Adrenal gland (tissue), 12 donors: ENCODE results near the gene TPD52L1. TPM values are rescaled to one million over a fixed set of nuclear protein-coding genes. Genes with fewer than 3 reads are reported as not detected.

Source experiments
- DNase-seq, 7 donors: peaks; one replicate each; pipeline ENCODE4 v3.0.0-alpha.2; 2019 to 2020
- H3K27ac ChIP-seq, 5 donors: fragments of 200-600 bp; sonication (generic) in 4 of 5; 1 replicate in 3 of 5; 2 replicates in 2 of 5; pipeline versions ENCODE4 v1.5.1 to v1.8.0; 2016 to 2020; ENCODE audit warnings: mild to moderate bottlenecking in 1 of 5
- H3K27me3 ChIP-seq: fragments of 200-600 bp; 2 replicates; pipeline ENCODE4 v1.8.0; 2021
- H3K36me3 ChIP-seq, 2 donors: fragments of 200-600 bp; replicated peaks in 1 of 2; 1 replicate in 1 of 2; 2 replicates in 1 of 2; pipeline versions ENCODE4 v1.5.1 to v1.8.0; 2018 to 2022
- H3K4me1 ChIP-seq, 2 donors: fragments of 200-600 bp; replicated peaks in 1 of 2; 1 replicate in 1 of 2; 2 replicates in 1 of 2; pipeline versions ENCODE4 v1.5.1 to v1.8.0; 2018 to 2021
- H3K4me3 ChIP-seq, 4 donors: fragments of 200-600 bp; sonication (generic) in 3 of 4; one replicate each; pipeline ENCODE4 v1.5.1; 2016 to 2018
- H3K9me3 ChIP-seq, 3 donors: fragments of 200-600 bp; sonication (generic) in 1 of 3; replicated peaks in 1 of 3; 1 replicate in 2 of 3; 2 replicates in 1 of 3; pipeline versions ENCODE4 v1.5.1 to v1.8.0; 2016 to 2021
- POLR2A ChIP-seq, 2 donors: fragments of 450-650 bp; IDR thresholded peaks; one replicate each; pipeline ENCODE4 v1.6.1; 2017; ENCODE audit warnings: antibody characterized with exemption in 2 of 2, mild to moderate bottlenecking in 2 of 2, moderate library complexity in 1 of 2
- WGBS, 4 donors: extraction: QIAGEN DNeasy Blood & Tissue Kit in 2 of 4; methylation state at CpG; one replicate each; pipeline versions ENCODE4 v1.1.5 to v1.1.7; 2013 to 2017; 5-methylcytosine and 5-hydroxymethylcytosine counted together
- intact Hi-C, 2 donors: fragments of 100-400 bp; cut with DNase I; formaldehyde crosslinking; loops; one replicate each; pipeline versions ENCODE4 v1.14.1 to v1.15.0; 2022 to 2023
- polyA plus RNA-seq, 3 donors: library from polyadenylated mRNA; stranded (reverse); fragments of 200-250 nt in 2 of 3; fragments of 350-450 nt in 1 of 3; fragmentation: Illumina TruSeq in 1 of 3; extraction: RNeasy Lipid Tissue Mini Kit (QIAGEN cat#74804) in 1 of 3; gene quantifications; one replicate each; pipeline ENCODE4 v1.2.3, GENCODE V29; 2013 to 2014
- total RNA-seq, 9 donors: library from RNA; depleted of rRNA in 4 of 9; stranded (reverse); fragments of >200 nt in 4 of 9; fragments of 120-200 nt in 1 of 9; fragmentation: NEBNext Ultra II Directional in 1 of 9; extraction: Animal tissue kit (Norgen Biotek cat#: 25700) in 1 of 9; gene quantifications; one replicate each; pipeline versions ENCODE4 v1.1.0 to v1.2.4, GENCODE V29; 2013 to 2023
- TF ChIP-seq, protein P1 (sequence below), 6 experiments: fragments of 450-650 bp in 4 of 6; fragments of 200-600 bp in 2 of 6; sonication (generic) in 1 of 6; IDR thresholded peaks; 1 replicate in 5 of 6; 2 replicates in 1 of 6; pipeline versions ENCODE4 v1.5.1 to v1.8.0; 2016 to 2021; ENCODE audit warnings: antibody characterized with exemption in 6 of 6, mild to moderate bottlenecking in 2 of 6, moderate library complexity in 1 of 6
- donor health status: healthy with polysubstance abuse.
- donor health status: Bipolar disorder and iron deficiency.
- donor health status: DM: yes; HTN: yes; CAD: no.
- donor health status: DM: no; HTN: no; CAD: no.
- donor health status: DM: no; HTN: no; CAD: no.
- donor health status: DM: yes; HTN: yes; CAD: no.

Gene TPD52L1
- total and polyA plus RNA-seq, 12 donors: 37.0 to 2,041 (median 435) TPM

DNA sequence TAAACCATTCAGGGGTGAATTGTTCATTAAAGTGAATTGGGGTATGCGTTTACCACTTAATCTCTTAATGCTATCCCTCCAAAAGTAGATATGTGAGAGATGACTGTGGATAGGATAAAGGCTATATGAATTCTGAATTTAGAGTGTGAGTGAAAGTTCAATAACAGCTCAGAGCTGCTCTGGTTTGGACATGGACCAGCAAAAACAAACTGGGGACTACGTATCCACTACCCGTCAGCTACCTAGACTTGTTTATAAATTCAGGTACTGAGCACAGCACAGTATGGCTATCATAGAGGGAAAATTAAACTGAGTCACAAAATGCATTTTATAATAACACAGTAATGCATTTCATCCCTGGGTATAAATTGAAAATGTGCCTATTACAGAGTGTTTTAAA is 103.8 kb downstream of the TPD52L1 start:
- TF ChIP-seq, protein P1, sequence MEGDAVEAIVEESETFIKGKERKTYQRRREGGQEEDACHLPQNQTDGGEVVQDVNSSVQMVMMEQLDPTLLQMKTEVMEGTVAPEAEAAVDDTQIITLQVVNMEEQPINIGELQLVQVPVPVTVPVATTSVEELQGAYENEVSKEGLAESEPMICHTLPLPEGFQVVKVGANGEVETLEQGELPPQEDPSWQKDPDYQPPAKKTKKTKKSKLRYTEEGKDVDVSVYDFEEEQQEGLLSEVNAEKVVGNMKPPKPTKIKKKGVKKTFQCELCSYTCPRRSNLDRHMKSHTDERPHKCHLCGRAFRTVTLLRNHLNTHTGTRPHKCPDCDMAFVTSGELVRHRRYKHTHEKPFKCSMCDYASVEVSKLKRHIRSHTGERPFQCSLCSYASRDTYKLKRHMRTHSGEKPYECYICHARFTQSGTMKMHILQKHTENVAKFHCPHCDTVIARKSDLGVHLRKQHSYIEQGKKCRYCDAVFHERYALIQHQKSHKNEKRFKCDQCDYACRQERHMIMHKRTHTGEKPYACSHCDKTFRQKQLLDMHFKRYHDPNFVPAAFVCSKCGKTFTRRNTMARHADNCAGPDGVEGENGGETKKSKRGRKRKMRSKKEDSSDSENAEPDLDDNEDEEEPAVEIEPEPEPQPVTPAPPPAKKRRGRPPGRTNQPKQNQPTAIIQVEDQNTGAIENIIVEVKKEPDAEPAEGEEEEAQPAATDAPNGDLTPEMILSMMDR (IDR thresholded peaks at IDR 0.05): no peak
- TF ChIP-seq POLR2A (IDR thresholded peaks at IDR 0.05): no peak
- WGBS, 4 donors: 91 to 98% (median 94%) methylated on average over 3 of the region's 3 CpGs
- Histone ChIP-seq H3K36me3 (no peaks in the 10 kb centered on the region), H3K4me1 (peaks cover 0 to 8% of the 10 kb centered on the region in 2 donors), H3K4me3 (no peak overlapping the region), H3K9me3 (no peaks in the 10 kb centered on the region), H3K27me3 (no peaks in the 10 kb centered on the region), H3K27ac (no peak overlapping the region)
- no peak for DNase-seq
- intact Hi-C loops: no loop called here

DNA sequence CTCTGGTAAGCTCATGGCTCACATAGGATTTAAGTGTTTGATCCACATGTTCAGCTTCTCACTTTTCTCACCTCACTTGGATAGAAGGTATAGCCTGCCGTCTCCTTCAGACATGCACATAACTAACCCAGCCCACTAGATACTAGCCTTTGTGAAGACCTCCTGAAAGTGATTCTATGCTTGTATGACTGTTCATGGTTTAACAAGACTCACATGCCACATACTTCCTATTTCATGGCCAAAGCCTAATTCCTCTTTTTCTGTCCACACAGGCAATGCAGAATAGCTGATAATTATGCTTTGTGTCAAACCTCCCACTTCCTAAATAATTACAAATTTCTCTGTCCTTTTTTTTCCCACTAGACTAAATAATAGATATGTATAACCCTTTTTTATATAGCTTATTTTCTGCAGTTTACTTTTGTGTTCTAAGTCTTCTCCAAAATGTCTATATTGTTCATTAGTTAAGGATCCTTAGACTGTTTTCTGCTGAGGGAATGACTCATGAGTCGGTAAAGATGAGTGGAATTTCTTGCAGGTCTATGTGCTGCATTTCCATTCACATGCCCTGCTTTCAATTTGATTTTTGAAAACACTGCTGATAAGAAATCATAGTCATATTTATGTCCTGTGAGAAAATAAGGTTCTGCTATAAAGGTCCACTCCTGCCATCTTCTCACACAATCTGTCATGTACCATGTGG is 105.2 kb downstream of the TPD52L1 start:
- Histone ChIP-seq H3K27ac (no peak overlapping the region), H3K9me3 (no peaks in the 10 kb centered on the region), H3K4me3 (no peak overlapping the region), H3K4me1 (peaks cover 0 to 8% of the 10 kb centered on the region in 2 donors), H3K36me3 (no peaks in the 10 kb centered on the region), H3K27me3 (no peaks in the 10 kb centered on the region)
- intact Hi-C loops: no loop called here
- DNase-seq: no peak
- TF ChIP-seq, protein P1 (IDR thresholded peaks at IDR 0.05): no peak
- no peak for TF ChIP-seq POLR2A (IDR thresholded peaks at IDR 0.05)
- WGBS, 4 donors: 83 to 92% (median 85%) methylated on average over 2 of the region's 2 CpGs

DNA sequence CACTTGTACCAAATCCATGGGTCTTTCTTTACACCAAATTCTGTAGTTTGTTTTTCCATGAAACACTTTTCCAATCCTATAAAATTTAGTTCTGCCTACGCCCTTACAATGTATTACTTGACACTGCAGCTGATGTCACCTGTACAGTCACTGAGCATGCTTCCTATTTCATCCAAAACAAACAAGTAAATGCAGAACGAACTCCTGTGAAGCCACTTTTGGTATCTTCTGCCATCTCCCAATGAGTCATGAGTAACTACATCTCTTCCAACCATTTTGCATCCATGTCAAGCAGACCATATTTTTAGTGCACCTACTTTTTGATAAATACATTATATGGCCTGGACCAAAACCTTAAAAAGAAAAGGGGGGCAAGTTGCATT is 105.8 kb downstream of the TPD52L1 start:
- intact Hi-C loops: no loop called here
- no peaks in the 10 kb centered on the region for H3K27me3 ChIP-seq
- no peaks in the 10 kb centered on the region for H3K9me3 ChIP-seq
- DNase-seq: no peak
- TF ChIP-seq, protein P1 (IDR thresholded peaks at IDR 0.05): no peak
- H3K36me3 ChIP-seq: no peaks in the 10 kb centered on the region
- no peak overlapping the region for H3K27ac ChIP-seq
- WGBS, 4 donors: 63 to 75% (median 69%) methylated on average over 2 of the region's 2 CpGs
- H3K4me1 ChIP-seq: peaks cover 0 to 8% of the 10 kb centered on the region in 2 donors
- no peak overlapping the region for H3K4me3 ChIP-seq

DNA sequence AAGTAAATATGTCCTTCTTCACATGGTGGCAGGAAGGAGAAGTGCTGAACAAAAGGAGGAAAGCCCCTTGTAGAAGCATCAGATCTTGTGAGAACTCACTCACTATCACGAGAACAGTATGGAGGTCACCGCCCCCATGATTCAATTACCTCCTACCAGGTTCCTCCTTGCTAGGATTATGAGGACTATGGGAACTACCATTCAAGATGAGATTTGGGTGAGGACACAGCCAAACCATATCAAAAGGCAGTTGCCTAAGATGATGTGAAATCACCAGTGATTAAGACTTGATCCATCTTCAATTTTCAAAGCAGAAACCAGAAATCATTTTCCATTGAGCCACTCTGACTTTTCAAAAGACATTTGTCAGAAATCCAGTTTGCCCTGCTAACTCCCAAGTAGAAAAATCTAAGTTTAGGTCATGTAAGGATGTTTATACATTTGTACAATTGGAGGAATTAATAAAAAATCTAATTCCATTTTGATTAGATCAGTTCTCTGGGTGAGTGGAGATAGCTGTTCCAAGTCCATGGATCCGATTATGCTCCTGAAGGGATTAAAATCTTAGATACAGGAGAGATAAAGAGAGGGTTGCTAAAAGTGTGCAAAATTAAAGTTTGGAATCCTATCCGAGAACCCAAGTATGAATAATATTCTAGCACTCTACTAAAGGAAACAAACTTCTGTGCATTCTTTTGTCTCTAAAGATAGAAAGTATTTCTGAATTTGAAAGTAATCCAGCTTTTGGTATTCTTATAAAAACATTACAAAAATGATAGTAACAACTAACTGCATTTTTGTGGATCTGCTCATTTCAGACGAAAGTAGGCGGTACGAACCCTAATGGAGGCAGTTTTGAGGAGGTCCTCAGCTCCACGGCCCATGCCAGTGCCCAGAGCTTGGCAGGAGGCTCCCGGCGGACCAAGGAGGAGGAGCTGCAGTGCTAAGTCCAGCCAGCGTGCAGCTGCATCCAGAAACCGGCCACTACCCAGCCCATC is 108.7 kb downstream of the TPD52L1 start:
- TF ChIP-seq POLR2A (IDR thresholded peaks at IDR 0.05): no peak
- TF ChIP-seq, protein P1 (IDR thresholded peaks at IDR 0.05): no peak
- Histone ChIP-seq H3K9me3 (no peaks in the 10 kb centered on the region), H3K4me1 (peaks cover 0 to 8% of the 10 kb centered on the region in 2 donors), H3K27me3 (no peaks in the 10 kb centered on the region), H3K4me3 (no peak overlapping the region), H3K36me3 (no peaks in the 10 kb centered on the region), H3K27ac (peak overlapping the region in 2 of 5 donors; percentile 5 to 32)
- WGBS, 4 donors: 72 to 80% (median 78%) methylated on average over 12 of the region's 12 CpGs
- no peak for DNase-seq
- intact Hi-C loops: loop anchor here in 1 of 2 donors (10.0 kb wide), 1 partner anchor 108 kb away; the partner anchor contains the start of gene TPD52L1
